CD4-positive, CD25-positive, alpha-beta regulatory T cell (primary cell): ENCODE results near the gene TECPR1. TPM values are rescaled to one million over a fixed set of nuclear protein-coding genes. Genes with fewer than 3 reads are reported as not detected.

Source experiments
- ATAC-seq, 2 donors: fragments of 150-1000 bp; cut with Tn5 transposase; one replicate each; pipeline ENCODE4 v1.10.0; 2021; ENCODE audit warnings: low read depth in 2 of 2, moderate number of reproducible peaks in 2 of 2, moderate library complexity in 1 of 2
- DNase-seq, 3 donors: peaks; one replicate each; pipeline versions ENCODE4 v3.0.0 to v3.0.0-alpha.2; 2012 to 2022; ENCODE audit warnings: mixed read lengths in 1 of 3
- H3K27ac ChIP-seq: one replicate; pipeline ENCODE4 v1.7.0; 2013; ENCODE audit warnings: mild to moderate bottlenecking, low read length; ENCODE audit not compliant: insufficient read depth, poor library complexity, severe bottlenecking
- H3K27me3 ChIP-seq: one replicate; pipeline ENCODE4 v1.7.0; 2013; ENCODE audit warnings: low read length; ENCODE audit not compliant: control insufficient read depth, insufficient read depth
- H3K36me3 ChIP-seq: one replicate; pipeline ENCODE4 v1.7.0; 2013; ENCODE audit warnings: mild to moderate bottlenecking, low read length, moderate library complexity; ENCODE audit not compliant: control insufficient read depth, insufficient read depth
- H3K4me1 ChIP-seq: 2 replicates; pipeline ENCODE4 v1.7.0; 2013; ENCODE audit warnings: mild to moderate bottlenecking, low read length; ENCODE audit not compliant: insufficient read depth, control insufficient read depth, poor library complexity, severe bottlenecking
- H3K4me3 ChIP-seq: one replicate; pipeline ENCODE4 v1.7.0; 2013; ENCODE audit warnings: low read depth, mild to moderate bottlenecking, low read length, moderate library complexity
- H3K9me3 ChIP-seq, 2 experiments: 1 replicate in 1 of 2; 2 replicates in 1 of 2; pipeline ENCODE4 v1.7.0; 2013; ENCODE audit warnings: low read length in 2 of 2, mild to moderate bottlenecking in 1 of 2, moderate library complexity in 1 of 2; ENCODE audit not compliant: control insufficient read depth in 2 of 2
- H3K27ac Mint-ChIP-seq, 3 donors: one replicate each; pipeline ENCODE4 v1.8.0; 2020 to 2022; ENCODE audit warnings: mild to moderate bottlenecking in 3 of 3, mixed read lengths in 3 of 3, moderate library complexity in 2 of 3
- H3K27me3 Mint-ChIP-seq: one replicate; pipeline ENCODE4 v1.8.0; 2022; ENCODE audit warnings: mild to moderate bottlenecking, mixed read lengths
- H3K36me3 Mint-ChIP-seq: one replicate; pipeline ENCODE4 v1.8.0; 2020; ENCODE audit warnings: mixed read lengths
- H3K4me1 Mint-ChIP-seq, 4 donors: one replicate each; pipeline ENCODE4 v1.8.0; 2020 to 2022; ENCODE audit warnings: mixed read lengths in 4 of 4, mild to moderate bottlenecking in 1 of 4
- H3K4me3 Mint-ChIP-seq, 4 donors: one replicate each; pipeline ENCODE4 v1.8.0; 2020 to 2022; ENCODE audit warnings: mild to moderate bottlenecking in 4 of 4, mixed read lengths in 4 of 4, moderate library complexity in 3 of 4
- H3K9me3 Mint-ChIP-seq, 7 donors: one replicate each; pipeline ENCODE4 v1.8.0; 2020 to 2022; ENCODE audit warnings: mixed read lengths in 7 of 7, mild to moderate bottlenecking in 3 of 7, moderate library complexity in 2 of 7
- polyA plus RNA-seq, 4 donors: library from polyadenylated mRNA; unstranded; fragments of 300-500 nt; fragmentation: Illumina TruSeq; gene quantifications; one replicate each; pipeline ENCODE4 v1.2.3, GENCODE V29; 2021
- total RNA-seq: library from RNA; stranded (reverse); gene quantifications from one replicate; pipeline ENCODE4 v1.2.3, GENCODE V29; 2022

TECPR1 gene
- total and polyA plus RNA-seq, 5 donors from 2014 or later: 11.0 to 118 (median 20.1) TPM

- peaks cover 16% of the 10 kb centered on the region for H3K36me3 Mint-ChIP-seq
These were observed 42.7 kb downstream of the TECPR1 start for GRCh38 chr7:98209166-98209920.

DNA sequence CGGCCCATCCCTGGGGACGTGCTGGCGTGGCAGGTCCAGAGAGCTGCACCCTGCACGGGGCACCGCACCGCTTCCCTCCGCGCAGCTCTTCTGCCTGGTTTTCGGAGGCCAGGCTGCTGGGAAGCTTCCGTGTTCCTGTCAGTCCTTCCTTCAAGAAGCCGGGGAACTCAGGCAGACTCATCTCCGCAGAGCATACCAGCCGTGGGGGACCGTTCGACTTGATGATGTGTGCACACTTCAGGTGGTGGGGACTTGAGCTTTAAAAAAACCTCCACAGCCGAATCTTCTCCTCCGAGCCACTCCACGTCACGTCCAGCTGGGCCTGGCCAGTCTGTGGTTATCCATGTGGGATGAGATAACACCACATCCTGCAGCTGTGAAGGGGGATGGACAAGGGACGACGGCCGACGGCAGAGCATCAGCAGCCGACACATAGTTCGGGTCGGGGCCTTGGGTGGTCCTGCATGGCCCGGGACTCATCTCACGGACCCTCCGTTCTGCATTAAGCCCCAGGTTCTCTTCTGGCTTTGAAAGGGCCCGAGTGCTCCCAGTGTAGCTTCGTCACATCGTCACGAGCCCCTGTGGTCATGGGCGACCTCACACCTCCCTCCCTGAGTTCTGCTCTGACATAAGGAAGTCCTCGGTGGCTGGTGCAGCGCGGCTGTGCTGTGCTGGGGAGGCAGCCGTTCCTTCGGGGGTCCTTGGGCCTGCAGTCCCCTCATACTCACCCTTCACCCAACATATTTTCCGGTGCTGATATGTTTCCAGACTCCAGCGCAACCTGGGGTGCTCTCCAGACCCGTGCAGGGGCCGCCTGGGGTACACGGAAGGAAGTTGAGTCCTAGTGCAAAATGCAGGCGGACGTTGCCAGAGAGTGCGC, 45.3 kb downstream of the TECPR1 start:
- Mint-ChIP-seq H3K4me3 (no peak overlapping the region), H3K4me1 (peaks cover 13 to 38% (median 17%) of the 10 kb centered on the region in 4 donors), H3K36me3 (peaks cover 23% of the 10 kb centered on the region), H3K27ac (no peak overlapping the region), H3K9me3 (peaks cover 0 to 1% (median 0%) of the 10 kb centered on the region in 7 donors), H3K27me3 (no peaks in the 10 kb centered on the region)
- Histone ChIP-seq H3K36me3 (peaks cover 32% of the 10 kb centered on the region), H3K27ac (no peak overlapping the region), H3K4me3 (no peak overlapping the region), H3K27me3 (no peaks in the 10 kb centered on the region), H3K9me3 (no peaks in the 10 kb centered on the region), H3K4me1 (peaks cover 35% of the 10 kb centered on the region)
- ATAC-seq (no peak), DNase-seq (no peak)

More at GRCh38 chr7:98209166-98209920, 42.7 kb downstream of the TECPR1 start:
- H3K4me1 Mint-ChIP-seq: peaks cover 0 to 19% (median 6%) of the 10 kb centered on the region in 4 donors
- no peak for ATAC-seq
- Histone ChIP-seq H3K9me3 (no peaks in the 10 kb centered on the region), H3K4me1 (peaks cover 9% of the 10 kb centered on the region), H3K4me3 (no peak overlapping the region), H3K27ac (no peak overlapping the region), H3K27me3 (no peaks in the 10 kb centered on the region), H3K36me3 (peaks cover 26% of the 10 kb centered on the region)
- H3K27ac Mint-ChIP-seq: peak overlapping the region; percentile 25 to 76 (median 74)
- H3K4me3 Mint-ChIP-seq: peak overlapping the region in 3 of 4 donors; percentile 71 to 81 (median 78)
- H3K27me3 Mint-ChIP-seq: no peaks in the 10 kb centered on the region
- no peaks in the 10 kb centered on the region for H3K9me3 Mint-ChIP-seq
- no peak for DNase-seq

GRCh38 chr7:98205162-98205845, 46.7 kb downstream of the TECPR1 start:
- peaks cover 0 to 1% (median 0%) of the 10 kb centered on the region in 7 donors for H3K9me3 Mint-ChIP-seq

GRCh38 chr7:98204670-98205069, 47.4 kb downstream of the TECPR1 start:
- H3K4me1 ChIP-seq: peaks cover 42% of the 10 kb centered on the region
- no peak overlapping the region for H3K4me3 ChIP-seq
- Mint-ChIP-seq H3K4me3 (peak overlapping the region in 2 of 4 donors; percentile 26 to 71), H3K9me3 (peaks cover 0 to 3% (median 0%) of the 10 kb centered on the region in 7 donors), H3K4me1 (peaks cover 29 to 55% (median 33%) of the 10 kb centered on the region in 4 donors), H3K27me3 (no peaks in the 10 kb centered on the region), H3K27ac (peak overlapping the region in 1 of 3 donors; percentile 63), H3K36me3 (peaks cover 25% of the 10 kb centered on the region)
- H3K36me3 ChIP-seq: peaks cover 32% of the 10 kb centered on the region
- no peak for DNase-seq
- no peak overlapping the region for H3K27ac ChIP-seq
- H3K9me3 ChIP-seq: no peaks in the 10 kb centered on the region
- no peak for ATAC-seq
- no peaks in the 10 kb centered on the region for H3K27me3 ChIP-seq

More at GRCh38 chr7:98205162-98205845, 46.7 kb downstream of the TECPR1 start:
- Histone ChIP-seq H3K4me3 (no peak overlapping the region), H3K27ac (no peak overlapping the region), H3K27me3 (no peaks in the 10 kb centered on the region), H3K9me3 (no peaks in the 10 kb centered on the region), H3K4me1 (peaks cover 40% of the 10 kb centered on the region), H3K36me3 (peaks cover 32% of the 10 kb centered on the region)
- H3K36me3 Mint-ChIP-seq: peaks cover 23% of the 10 kb centered on the region
- ATAC-seq: no peak
- peak overlapping the region in 1 of 4 donors; percentile 48 for H3K4me3 Mint-ChIP-seq
- no peak overlapping the region for H3K27ac Mint-ChIP-seq
- DNase-seq: no peak
- no peaks in the 10 kb centered on the region for H3K27me3 Mint-ChIP-seq
- peaks cover 24 to 50% (median 28%) of the 10 kb centered on the region in 4 donors for H3K4me1 Mint-ChIP-seq

DNA sequence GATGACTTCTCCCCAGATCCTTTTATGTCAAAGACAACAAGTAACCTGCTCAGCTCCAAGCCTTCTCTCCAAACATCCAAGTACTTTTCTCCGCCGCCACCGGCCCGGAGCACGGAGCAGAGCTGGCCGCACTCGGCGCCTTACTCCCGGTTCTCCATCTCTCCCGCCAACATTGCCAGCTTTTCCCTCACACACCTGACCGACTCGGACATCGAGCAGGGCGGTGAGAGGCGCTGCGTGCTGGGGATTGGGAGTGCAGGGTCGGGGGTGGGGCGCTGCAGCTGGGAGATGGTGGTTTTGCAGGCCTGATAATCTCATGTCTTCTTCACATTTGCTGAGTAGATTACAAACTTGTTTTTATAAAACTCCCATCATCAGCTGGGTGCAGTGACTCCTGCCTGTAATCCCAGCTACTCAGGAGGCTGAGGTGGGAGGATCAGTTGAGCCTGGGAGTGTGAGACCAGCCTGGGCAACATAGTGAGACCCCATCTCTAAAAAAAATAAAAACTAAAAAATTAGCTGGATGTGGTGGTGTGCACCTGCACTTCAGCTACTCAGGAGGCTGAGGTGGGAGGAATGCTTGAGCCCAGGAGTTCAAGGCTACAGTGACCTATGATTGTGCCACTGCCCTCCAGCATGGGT, 47.9 kb downstream of the TECPR1 start:
- H3K4me1 ChIP-seq: peaks cover 42% of the 10 kb centered on the region
- peaks cover 32% of the 10 kb centered on the region for H3K36me3 ChIP-seq

GRCh38 chr7:98203261-98203963, 48.6 kb downstream of the TECPR1 start:
- no peak for ATAC-seq
- Histone ChIP-seq H3K4me1 (peaks cover 42% of the 10 kb centered on the region), H3K27me3 (no peaks in the 10 kb centered on the region), H3K4me3 (no peak overlapping the region), H3K36me3 (peaks cover 35% of the 10 kb centered on the region), H3K9me3 (no peaks in the 10 kb centered on the region), H3K27ac (peak overlapping the region; percentile 48)
- DNase-seq: no peak
- peak overlapping the region in 3 of 4 donors; percentile 47 to 56 (median 50) for H3K4me3 Mint-ChIP-seq
- H3K36me3 Mint-ChIP-seq: peaks cover 31% of the 10 kb centered on the region
- peak overlapping the region; percentile 82 to 98 (median 86) for H3K27ac Mint-ChIP-seq
- peaks cover 0 to 6% (median 3%) of the 10 kb centered on the region in 7 donors for H3K9me3 Mint-ChIP-seq
- peaks cover 29 to 61% (median 37%) of the 10 kb centered on the region in 4 donors for H3K4me1 Mint-ChIP-seq
- H3K27me3 Mint-ChIP-seq: no peaks in the 10 kb centered on the region

More for the DNA sequence above, 47.9 kb downstream of the TECPR1 start:
- Mint-ChIP-seq H3K27ac (peak overlapping the region; percentile 29 to 98 (median 86)), H3K4me1 (peaks cover 29 to 58% (median 35%) of the 10 kb centered on the region in 4 donors), H3K4me3 (peak overlapping the region in 3 of 4 donors; percentile 47 to 56 (median 50)), H3K9me3 (peaks cover 0 to 3% (median 2%) of the 10 kb centered on the region in 7 donors), H3K36me3 (peaks cover 28% of the 10 kb centered on the region), H3K27me3 (no peaks in the 10 kb centered on the region)
- no peak overlapping the region for H3K4me3 ChIP-seq
- no peak for DNase-seq
- H3K9me3 ChIP-seq: no peaks in the 10 kb centered on the region
- no peaks in the 10 kb centered on the region for H3K27me3 ChIP-seq
- no peak for ATAC-seq
- no peak overlapping the region for H3K27ac ChIP-seq
